B cell (primary cell): Measurements from ENCODE around the gene COLGALT1. TPM values are rescaled to one million over a fixed set of nuclear protein-coding genes. Genes with fewer than 3 reads are reported as not detected.
"Not testable (repeated sequence)": the region's sequence is repeated elsewhere in the genome, so short reads cannot be mapped to it uniquely, and the experiment has no call there.

Source experiments
- ATAC-seq: fragments of 200-7000 bp; cut with Tn5 transposase; one replicate; pipeline ENCODE4 v1.10.0; 2021; ENCODE audit warnings: low read depth, mild to moderate bottlenecking, moderate number of reproducible peaks, moderate library complexity
- CTCF ChIA-PET: fragments of 350-600 bp; sonication (Branson Sonifier 250); formaldehyde crosslinking; loops from one replicate; lab custom pipeline; 2021; ENCODE audit warnings: antibody characterized with exemption, inconsistent platforms; lab: Charles Lee
- POLR2A ChIA-PET: fragments of 350-600 bp; sonication (Branson Sonifier 250); formaldehyde crosslinking; loops from one replicate; lab custom pipeline; 2021; ENCODE audit warnings: antibody characterized with exemption; lab: Charles Lee
- DNase-seq: peaks from one replicate; pipeline ENCODE4 v3.0.0; 2013
- H2AFZ ChIP-seq: 2 replicates; pipeline ENCODE4 v1.6.1; 2012; ENCODE audit warnings: mild to moderate bottlenecking, low read depth, low read length; ENCODE audit not compliant: insufficient read depth, poor library complexity, severe bottlenecking
- H3K27ac ChIP-seq, 2 donors: 1 replicate in 1 of 2; 2 replicates in 1 of 2; pipeline ENCODE4 v1.5.1; 2012 to 2013; ENCODE audit warnings: low read length in 2 of 2, mild to moderate bottlenecking in 2 of 2, moderate library complexity in 1 of 2
- H3K27me3 ChIP-seq, 4 experiments: fragments of 200-600 bp in 1 of 4; sonication (generic) in 1 of 4; replicated peaks in 1 of 4; 1 replicate in 2 of 4; 2 replicates in 2 of 4; pipeline versions ENCODE4 v1.6.1 to v1.7.0; 2013 to 2016; ENCODE audit warnings: low read length in 3 of 4, mild to moderate bottlenecking in 2 of 4, mixed read lengths in 1 of 4, moderate library complexity in 1 of 4; ENCODE audit not compliant: insufficient read depth in 4 of 4, control insufficient read depth in 3 of 4; ENCODE audit errors: control extremely low read depth in 1 of 4
- H3K36me3 ChIP-seq, 2 experiments: replicated peaks in 1 of 2; 1 replicate in 1 of 2; 2 replicates in 1 of 2; pipeline versions ENCODE4 v1.6.1 to v1.7.1; 2013; ENCODE audit warnings: low read length in 1 of 2; ENCODE audit not compliant: insufficient read depth in 2 of 2, control insufficient read depth in 1 of 2; ENCODE audit errors: control extremely low read depth in 1 of 2, extremely low read depth in 1 of 2
- H3K4me1 ChIP-seq, 2 donors: fragments of 200-600 bp in 1 of 2; sonication (generic) in 1 of 2; 1 replicate in 1 of 2; 2 replicates in 1 of 2; pipeline versions ENCODE4 v1.5.1 to v1.6.1; 2013 to 2017; ENCODE audit warnings: low read length in 2 of 2; ENCODE audit not compliant: control insufficient read depth in 2 of 2, insufficient read depth in 2 of 2
- H3K4me2 ChIP-seq: replicated peaks from 2 replicates; pipeline ENCODE3; 2012; ENCODE audit warnings: mild to moderate bottlenecking, low read depth, low read length; ENCODE audit not compliant: poor library complexity, severe bottlenecking
- H3K4me3 ChIP-seq, 5 experiments: fragments of 200-600 bp in 1 of 5; sonication (generic) in 1 of 5; 1 replicate in 3 of 5; 2 replicates in 2 of 5; pipeline versions ENCODE4 v1.5.1 to v1.7.0; 2011 to 2016; ENCODE audit warnings: low read length in 4 of 5, mild to moderate bottlenecking in 4 of 5, low read depth in 2 of 5, control low read depth in 1 of 5, moderate library complexity in 1 of 5; ENCODE audit not compliant: insufficient read depth in 1 of 5; ENCODE audit errors: control extremely low read depth in 1 of 5, extremely low read depth in 1 of 5
- H3K79me2 ChIP-seq: fragments of 200-600 bp; sonication (generic); one replicate; pipeline ENCODE4 v1.6.0; 2016; ENCODE audit warnings: low read length; ENCODE audit not compliant: control insufficient read depth, insufficient read depth
- H3K9ac ChIP-seq: fragments of 200-600 bp; sonication (generic); 2 replicates; pipeline ENCODE4 v1.6.1; 2017; ENCODE audit warnings: mild to moderate bottlenecking, low read length, moderate library complexity
- H3K9me3 ChIP-seq, 3 donors: one replicate each; pipeline versions ENCODE4 v1.6.1 to v1.7.1; 2013; ENCODE audit warnings: low read length in 2 of 3; ENCODE audit not compliant: control insufficient read depth in 2 of 3, insufficient read depth in 1 of 3; ENCODE audit errors: control extremely low read depth in 1 of 3
- H4K20me1 ChIP-seq: 2 replicates; pipeline ENCODE4 v1.6.0; 2012; ENCODE audit warnings: mild to moderate bottlenecking, low read length; ENCODE audit not compliant: insufficient read depth, control insufficient read depth, poor library complexity, severe bottlenecking
- H3K27ac Mint-ChIP-seq: one replicate; pipeline ENCODE4 v1.8.0; 2021; ENCODE audit warnings: mixed read lengths
- H3K27me3 Mint-ChIP-seq: one replicate; pipeline ENCODE4 v1.8.0; 2021; ENCODE audit warnings: mixed read lengths
- H3K4me1 Mint-ChIP-seq: one replicate; pipeline ENCODE4 v1.8.0; 2021; ENCODE audit warnings: mixed read lengths
- H3K4me3 Mint-ChIP-seq: one replicate; pipeline ENCODE4 v1.8.0; 2021; ENCODE audit warnings: mixed read lengths
- H3K9me3 Mint-ChIP-seq: one replicate; pipeline ENCODE4 v1.8.0; 2022; ENCODE audit warnings: mixed read lengths; ENCODE audit not compliant: insufficient read depth
- CTCF ChIP-seq: fragments of 200-600 bp; IDR thresholded peaks from one replicate; pipeline ENCODE4 v1.8.0; 2022; ENCODE audit warnings: antibody characterized with exemption, mild to moderate bottlenecking
- EZH2 ChIP-seq: IDR thresholded peaks from 2 replicates; pipeline ENCODE4 v1.6.1; 2012; ENCODE audit warnings: borderline replicate concordance, low read depth, mild to moderate bottlenecking, moderate library complexity, low read length; ENCODE audit not compliant: insufficient read depth, poor library complexity, severe bottlenecking
- WGBS: methylation state at CpG from one replicate; pipeline ENCODE4 v1.1.5; 2013; ENCODE audit warnings: missing lambda C conversion rate; ENCODE audit not compliant: insufficient coverage; 5-methylcytosine and 5-hydroxymethylcytosine counted together
- intact Hi-C: fragments of 100-400 bp; cut with micrococcal nuclease; formaldehyde crosslinking; loops from one replicate; pipeline ENCODE4 v1.10.0; 2022
- polyA plus RNA-seq: library from polyadenylated mRNA; depleted of rRNA; stranded (reverse); fragments of >200 nt; gene quantifications from 2 replicates; pipeline ENCODE4 v1.2.3, GENCODE V29; 2012
- total RNA-seq, 2 donors: library from RNA; stranded (reverse); fragments of 120-200 nt in 1 of 2; gene quantifications; 1 replicate in 1 of 2; 2 replicates in 1 of 2; pipeline versions ENCODE4 v1.2.3 to v1.2.4, GENCODE V29; 2013 to 2022

The COLGALT1 gene
- total and polyA plus RNA-seq, 2 donors (not counting 1 experiment from before 2014, with no cell fraction given): 108 to 126 TPM

GRCh38 chr19:17590866-17591265, 35.4 kb downstream of the COLGALT1 start:
- Mint-ChIP-seq H3K27me3 (peaks cover 24% of the 10 kb centered on the region), H3K27ac (no peak overlapping the region), H3K9me3 (no peaks in the 10 kb centered on the region), H3K4me3 (no peak overlapping the region), H3K4me1 (no peaks in the 10 kb centered on the region)
- Histone ChIP-seq H3K27me3 (peaks cover 0 to 4% (median 0%) of the 10 kb centered on the region in 4 experiments), H3K27ac (no peak overlapping the region), H3K4me3 (no peak overlapping the region), H3K9me3 (no peaks in the 10 kb centered on the region), H3K36me3 (no peaks in the 10 kb centered on the region), H3K79me2 (no peaks in the 10 kb centered on the region), H4K20me1 (no peaks in the 10 kb centered on the region), H2AFZ (no peak overlapping the region), H3K4me2 (no peak overlapping the region), H3K9ac (no peak overlapping the region), H3K4me1 (no peaks in the 10 kb centered on the region)
- ChIA-PET CTCF (interaction anchor here (1.0 kb wide), 1 partner anchor 18 kb away, joined by 3 read pairs; no protein-coding TSS in a partner anchor), POLR2A (no interaction called here)
- DNase-seq: no peak
- intact Hi-C loops: no loop called here
- no CpG with 5 or more reads among the region's 1 CpG for WGBS
- no peak for ATAC-seq
- TF ChIP-seq EZH2 (no peak), CTCF (no peak)

DNA sequence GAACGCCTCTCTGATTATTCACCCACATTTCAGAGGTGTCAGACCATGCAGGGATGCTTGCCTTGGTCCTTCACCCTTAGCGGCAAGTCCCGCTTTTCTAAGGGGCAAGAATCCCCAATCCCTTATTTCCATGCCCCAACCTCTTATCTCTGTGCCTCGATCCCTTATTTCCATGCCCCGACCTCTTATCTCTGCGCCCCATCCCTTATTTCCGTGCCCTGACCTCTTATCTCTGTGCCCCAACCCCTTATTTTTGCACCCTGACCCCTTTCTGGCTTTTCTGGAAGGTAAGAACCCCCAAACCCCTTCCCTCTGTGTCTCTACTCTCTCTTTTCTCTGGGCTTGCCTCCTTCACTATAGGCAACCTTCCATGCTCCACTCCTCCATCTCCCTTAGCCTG, 38.8 kb downstream of the COLGALT1 start:
- H3K36me3 ChIP-seq, H3K4me3 ChIP-seq, intact Hi-C loops, H3K4me1 Mint-ChIP-seq, H3K79me2 ChIP-seq, H3K27me3 ChIP-seq, H3K9me3 ChIP-seq, H3K27ac Mint-ChIP-seq, H3K4me1 ChIP-seq, H3K4me2 ChIP-seq, CTCF ChIA-PET, ATAC-seq, H3K27ac ChIP-seq, H4K20me1 ChIP-seq, H3K9ac ChIP-seq, H2AFZ ChIP-seq, H3K9me3 Mint-ChIP-seq, POLR2A ChIA-PET, H3K4me3 Mint-ChIP-seq, DNase-seq: not testable (repeated sequence)
- peaks cover 28% of the 10 kb centered on the region for H3K27me3 Mint-ChIP-seq
- WGBS: 71% methylated on average over 7 of the region's 7 CpGs

- peaks cover 0 to 22% (median 5%) of the 10 kb centered on the region in 4 experiments for H3K27me3 ChIP-seq
- H3K79me2 ChIP-seq, H4K20me1 ChIP-seq, H2AFZ ChIP-seq, intact Hi-C loops, H3K9me3 ChIP-seq, H3K9ac ChIP-seq, H3K27ac Mint-ChIP-seq, H3K4me3 Mint-ChIP-seq, H3K4me2 ChIP-seq, H3K4me1 ChIP-seq, H3K9me3 Mint-ChIP-seq, DNase-seq, H3K36me3 ChIP-seq, CTCF ChIA-PET, H3K4me1 Mint-ChIP-seq, H3K4me3 ChIP-seq, ATAC-seq, H3K27ac ChIP-seq: not testable (repeated sequence)
- WGBS: 91% methylated on average over 4 of the region's 8 CpGs
- POLR2A ChIA-PET: interaction anchor here (0.7 kb wide), 1 partner anchor 287 kb away, joined by 5 read pairs; no protein-coding TSS in a partner anchor
- peaks cover 29% of the 10 kb centered on the region for H3K27me3 Mint-ChIP-seq
These were observed 42.6 kb downstream of the COLGALT1 start for GRCh38 chr19:17598063-17598462.
